Testis (tissue), 3 donors: Measurements from ENCODE around the gene MCF2L. TPM values are rescaled to one million over a fixed set of nuclear protein-coding genes. Genes with fewer than 3 reads are reported as not detected.

Source experiments
- DNase-seq: peaks from one replicate; pipeline ENCODE4 v3.0.0-alpha.2; 2019
- H3K27ac ChIP-seq, 2 donors: fragments of 200-600 bp; sonication (generic); one replicate each; pipeline ENCODE4 v1.5.1; 2019
- H3K27me3 ChIP-seq: fragments of 200-600 bp; sonication (generic); one replicate; pipeline ENCODE4 v1.5.1; 2019
- H3K36me3 ChIP-seq: fragments of 200-600 bp; sonication (generic); one replicate; pipeline ENCODE4 v1.5.1; 2017; ENCODE audit warnings: low read depth; ENCODE audit errors: missing control alignments
- H3K4me1 ChIP-seq: fragments of 200-600 bp; sonication (generic); one replicate; pipeline ENCODE4 v1.5.1; 2019
- H3K4me3 ChIP-seq, 2 donors: fragments of 200-600 bp; sonication (generic); one replicate each; pipeline ENCODE4 v1.5.1; 2017 to 2019
- H3K9me3 ChIP-seq: fragments of 200-600 bp; sonication (generic); one replicate; pipeline ENCODE4 v1.5.1; 2017
- POLR2A ChIP-seq: fragments of 450-650 bp; IDR thresholded peaks from one replicate; pipeline ENCODE4 v1.6.1; 2017; ENCODE audit warnings: antibody characterized with exemption, mild to moderate bottlenecking, moderate library complexity
- WGBS, 2 donors: methylation state at CpG; one replicate each; pipeline ENCODE4 v1.1.5; 2018; 5-methylcytosine and 5-hydroxymethylcytosine counted together
- intact Hi-C: fragments of 100-400 bp; cut with DNase I; formaldehyde crosslinking; loops from one replicate; pipeline ENCODE4 v1.15.1; 2023; ENCODE audit warnings: low total_unique reads
- polyA plus RNA-seq: library from polyadenylated mRNA; stranded (reverse); fragments of 350-450 nt; fragmentation: Illumina TruSeq; extraction: RNeasy Lipid Tissue Mini Kit (QIAGEN cat#74804); gene quantifications from one replicate; pipeline ENCODE4 v1.2.3, GENCODE V29; 2014; ENCODE audit warnings: low read depth, low replicate concordance; ENCODE audit not compliant: insufficient read depth
- total RNA-seq, 2 donors: library from RNA; depleted of rRNA; stranded (reverse); fragments of >200 nt; gene quantifications; one replicate each; pipeline ENCODE4 v1.2.3, GENCODE V29; 2016
- TF ChIP-seq, protein P1 (sequence below), 3 experiments: fragments of 450-650 bp in 2 of 3; fragments of 200-600 bp in 1 of 3; sonication (generic) in 1 of 3; IDR thresholded peaks; one replicate each; pipeline ENCODE4 v1.5.1; 2016 to 2019; ENCODE audit warnings: antibody characterized with exemption in 3 of 3, mild to moderate bottlenecking in 2 of 3, moderate library complexity in 1 of 3

Gene MCF2L
- total and polyA plus RNA-seq, 3 donors from 2014 or later: 5.0 to 17.6 (median 14.6) TPM

DNA sequence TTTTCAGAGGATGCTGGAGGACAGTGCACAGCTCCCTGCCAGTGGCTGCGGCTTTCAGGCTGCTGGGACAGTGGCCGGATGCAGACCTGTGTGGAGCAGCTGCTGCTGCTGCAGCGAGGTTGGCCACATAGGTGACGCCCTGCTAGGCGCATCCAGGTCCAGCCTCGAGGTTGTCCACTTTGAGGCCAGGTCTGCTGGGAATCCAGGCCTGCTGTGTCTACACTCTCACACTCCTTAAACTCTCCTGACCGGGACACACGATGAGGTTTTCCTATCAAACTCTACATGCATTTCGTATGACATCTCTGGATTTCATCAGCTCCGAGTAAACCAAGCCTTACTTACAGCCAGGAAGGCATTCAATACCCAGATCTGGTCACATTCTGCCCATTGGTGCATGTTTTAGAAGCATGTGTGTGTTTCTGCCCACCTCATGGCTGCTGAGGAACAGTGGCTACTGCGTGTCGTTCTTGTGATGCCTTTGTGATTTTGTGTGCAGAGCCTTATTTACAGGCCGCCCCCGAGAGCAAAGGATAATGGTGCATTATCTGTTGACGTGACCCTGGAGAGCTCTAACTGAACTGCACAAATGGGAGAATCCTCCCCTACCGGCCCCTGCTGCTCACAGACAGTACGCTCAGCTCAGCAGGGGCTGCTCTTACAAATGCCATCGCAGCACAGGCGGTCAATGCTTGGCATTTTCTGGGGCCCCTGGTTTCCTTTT, 12.3 kb upstream of the MCF2L start:
- Histone ChIP-seq H3K4me3 (no peak overlapping the region), H3K36me3 (no peaks in the 10 kb centered on the region), H3K27me3 (no peaks in the 10 kb centered on the region), H3K4me1 (peaks cover 11% of the 10 kb centered on the region), H3K9me3 (no peaks in the 10 kb centered on the region), H3K27ac (no peak overlapping the region)
- intact Hi-C loops: no loop called here
- 69 to 76% methylated on average over 17 to 19 of the region's 19 CpGs for WGBS, 2 donors
- TF ChIP-seq, protein P1, sequence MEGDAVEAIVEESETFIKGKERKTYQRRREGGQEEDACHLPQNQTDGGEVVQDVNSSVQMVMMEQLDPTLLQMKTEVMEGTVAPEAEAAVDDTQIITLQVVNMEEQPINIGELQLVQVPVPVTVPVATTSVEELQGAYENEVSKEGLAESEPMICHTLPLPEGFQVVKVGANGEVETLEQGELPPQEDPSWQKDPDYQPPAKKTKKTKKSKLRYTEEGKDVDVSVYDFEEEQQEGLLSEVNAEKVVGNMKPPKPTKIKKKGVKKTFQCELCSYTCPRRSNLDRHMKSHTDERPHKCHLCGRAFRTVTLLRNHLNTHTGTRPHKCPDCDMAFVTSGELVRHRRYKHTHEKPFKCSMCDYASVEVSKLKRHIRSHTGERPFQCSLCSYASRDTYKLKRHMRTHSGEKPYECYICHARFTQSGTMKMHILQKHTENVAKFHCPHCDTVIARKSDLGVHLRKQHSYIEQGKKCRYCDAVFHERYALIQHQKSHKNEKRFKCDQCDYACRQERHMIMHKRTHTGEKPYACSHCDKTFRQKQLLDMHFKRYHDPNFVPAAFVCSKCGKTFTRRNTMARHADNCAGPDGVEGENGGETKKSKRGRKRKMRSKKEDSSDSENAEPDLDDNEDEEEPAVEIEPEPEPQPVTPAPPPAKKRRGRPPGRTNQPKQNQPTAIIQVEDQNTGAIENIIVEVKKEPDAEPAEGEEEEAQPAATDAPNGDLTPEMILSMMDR (IDR thresholded peaks at IDR 0.05): no peak
- no peak for TF ChIP-seq POLR2A
- no peak for DNase-seq

DNA sequence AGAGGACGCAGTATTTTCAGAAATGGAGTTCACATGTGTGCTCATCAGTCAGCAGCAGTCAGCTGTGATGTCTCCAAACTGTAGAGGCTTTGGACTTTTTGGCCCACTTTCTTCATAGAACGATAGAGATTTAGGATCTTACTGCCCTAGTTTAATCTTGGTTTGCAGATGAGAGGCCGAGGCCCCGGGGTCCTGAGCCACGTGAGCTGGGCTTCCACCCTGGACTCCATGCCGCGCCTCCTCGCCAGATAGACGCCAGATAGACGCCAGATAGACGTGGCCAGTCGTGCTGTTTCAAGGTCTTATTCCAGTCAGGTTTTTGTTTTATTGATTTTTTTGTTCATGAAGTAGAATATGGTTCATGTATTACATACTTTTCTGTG, 11.7 kb upstream of the MCF2L start:
- H3K4me1 ChIP-seq: peaks cover 11% of the 10 kb centered on the region
- H3K27me3 ChIP-seq: no peaks in the 10 kb centered on the region
- no peak for DNase-seq
- intact Hi-C loops: no loop called here
- H3K36me3 ChIP-seq: no peaks in the 10 kb centered on the region
- H3K4me3 ChIP-seq: no peak overlapping the region
- WGBS, 2 donors: 43 to 76% methylated on average over 12 of the region's 12 CpGs
- H3K9me3 ChIP-seq: no peaks in the 10 kb centered on the region
- H3K27ac ChIP-seq: no peak overlapping the region
- TF ChIP-seq POLR2A: no peak
- TF ChIP-seq, protein P1 (IDR thresholded peaks at IDR 0.05): no peak

DNA sequence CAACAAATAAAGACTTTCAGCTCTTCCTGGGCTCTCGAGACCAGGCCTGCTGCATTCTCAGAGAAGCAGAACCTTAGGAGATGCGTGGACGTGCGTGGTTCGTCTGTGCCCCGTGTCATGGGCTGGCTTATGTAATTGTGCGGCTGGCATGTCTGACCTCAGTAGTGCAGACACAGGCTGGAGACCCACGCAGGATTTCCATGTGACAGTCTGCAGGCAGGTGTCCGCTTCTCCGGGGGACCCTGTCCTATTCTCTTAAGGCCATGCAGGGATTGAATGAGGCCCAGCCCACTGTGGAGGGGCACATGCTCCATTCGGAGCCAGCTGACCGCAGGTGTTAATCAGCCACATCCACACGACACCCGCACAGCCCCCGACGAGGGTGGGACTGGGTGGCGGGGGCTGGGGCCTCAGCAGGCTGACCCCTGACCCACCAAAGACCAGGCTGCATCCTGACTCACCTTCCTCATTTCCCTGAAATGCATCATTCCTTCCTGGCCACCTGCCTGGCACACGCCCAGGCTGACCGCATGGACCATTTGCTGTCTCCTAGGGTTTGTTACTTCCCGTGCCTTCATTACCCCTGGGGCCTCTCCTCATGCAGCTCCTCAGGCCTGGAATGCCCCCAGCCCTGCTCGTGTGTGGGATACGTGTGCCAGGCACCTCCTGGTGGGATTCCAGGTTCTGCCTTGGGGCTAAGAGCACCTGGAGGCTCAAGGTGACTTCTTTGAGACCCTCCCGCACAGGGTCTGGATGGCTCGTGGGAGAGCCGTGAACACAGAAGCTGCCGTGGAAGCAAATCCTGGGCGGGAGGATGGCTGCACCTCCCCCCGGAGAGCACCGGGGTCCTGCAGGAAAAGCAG, 10.7 kb upstream of the MCF2L start:
- no peak for DNase-seq
- no peaks in the 10 kb centered on the region for H3K9me3 ChIP-seq
- H3K36me3 ChIP-seq: no peaks in the 10 kb centered on the region
- H3K4me1 ChIP-seq: peaks cover 11% of the 10 kb centered on the region
- WGBS, 2 donors: 85 to 86% methylated on average over 20 to 29 of the region's 29 CpGs
- H3K4me3 ChIP-seq: no peak overlapping the region
- no peak for TF ChIP-seq POLR2A
- TF ChIP-seq, protein P1 (IDR thresholded peaks at IDR 0.05): no peak
- peak overlapping the region; percentile 40 to 63 for H3K27ac ChIP-seq
- H3K27me3 ChIP-seq: no peaks in the 10 kb centered on the region
- intact Hi-C loops: no loop called here

DNA sequence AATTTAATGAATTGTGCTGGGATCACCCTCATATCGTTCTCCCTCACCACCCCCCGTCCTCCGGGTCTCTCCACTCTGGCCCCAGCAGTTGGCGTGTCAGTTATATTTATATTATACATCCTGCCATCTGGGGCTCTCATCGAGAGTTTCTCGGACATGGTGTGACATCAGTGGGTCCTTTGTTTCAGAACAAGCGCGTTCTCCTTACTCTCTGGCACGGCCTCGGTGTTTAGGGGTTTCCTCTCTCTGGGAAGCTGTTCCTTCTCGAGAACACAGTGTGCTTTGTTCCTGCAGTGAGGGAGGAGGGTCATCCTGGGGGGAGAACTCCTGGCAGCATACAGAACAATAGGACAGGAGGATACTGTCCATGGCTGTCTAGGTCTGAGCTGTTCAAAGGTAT, 9.8 kb upstream of the MCF2L start:
- peak overlapping the region; percentile 40 to 63 for H3K27ac ChIP-seq

More for the DNA sequence above, 9.8 kb upstream of the MCF2L start:
- TF ChIP-seq, protein P1 (IDR thresholded peaks at IDR 0.05): no peak
- Histone ChIP-seq H3K36me3 (no peaks in the 10 kb centered on the region), H3K9me3 (no peaks in the 10 kb centered on the region), H3K4me1 (peaks cover 11% of the 10 kb centered on the region), H3K27me3 (no peaks in the 10 kb centered on the region), H3K4me3 (no peak overlapping the region)
- WGBS, 2 donors: 22 to 45% methylated on average over 11 of the region's 11 CpGs
- DNase-seq: peak; percentile 69
- intact Hi-C loops: no loop called here
